Measurements from ENCODE around the gene SCN9A. TPM values are rescaled to one million over a fixed set of nuclear protein-coding genes. Genes with fewer than 3 reads are reported as not detected.

Gene SCN9A
- total and polyA plus RNA-seq, 2 donors (not counting 1 experiment from before 2014, with no cell fraction given) = not detected

- Histone ChIP-seq H3K4me3 (ENCODE audit: control extremely low read depth in 1 of 5, extremely low read depth in 1 of 5, insufficient read depth in 1 of 5, low read depth in 2 of 5, low read length in 4 of 5) (no peak overlapping the region), H3K27ac (ENCODE audit: low read length in 2 of 2) (no peak overlapping the region), H3K4me1 (ENCODE audit: control insufficient read depth in 2 of 2, insufficient read depth in 2 of 2, low read length in 2 of 2) (no peaks in the 10 kb centered on the region), H2AFZ (ENCODE audit: insufficient read depth, low read depth, low read length, poor library complexity, severe bottlenecking) (no peak overlapping the region), H3K36me3 (replicated peaks in 1 of 2; ENCODE audit: control extremely low read depth in 1 of 2, control insufficient read depth in 1 of 2, extremely low read depth in 1 of 2, insufficient read depth in 2 of 2, low read length in 1 of 2) (no peaks in the 10 kb centered on the region), H3K9ac (ENCODE audit: low read length) (no peak overlapping the region), H3K9me3 (ENCODE audit: control extremely low read depth in 1 of 3, control insufficient read depth in 2 of 3, insufficient read depth in 1 of 3, low read length in 2 of 3) (no peaks in the 10 kb centered on the region), H4K20me1 (ENCODE audit: control insufficient read depth, insufficient read depth, low read length, poor library complexity, severe bottlenecking) (no peaks in the 10 kb centered on the region), H3K27me3 (replicated peaks in 1 of 4; ENCODE audit: control extremely low read depth in 1 of 4, control insufficient read depth in 3 of 4, insufficient read depth in 4 of 4, low read length in 3 of 4) (no peaks in the 10 kb centered on the region), H3K4me2 (replicated peaks; ENCODE audit: low read depth, low read length, poor library complexity, severe bottlenecking) (no peak overlapping the region), H3K79me2 (ENCODE audit: control insufficient read depth, insufficient read depth, low read length) (no peaks in the 10 kb centered on the region)
- WGBS (ENCODE audit: insufficient coverage) = no CpG with 5 or more reads among the region's 3 CpGs
- Mint-ChIP-seq H3K27ac (no peak overlapping the region), H3K9me3 (ENCODE audit: insufficient read depth) (no peaks in the 10 kb centered on the region), H3K4me1 (no peaks in the 10 kb centered on the region), H3K4me3 (no peak overlapping the region), H3K27me3 (peaks cover 4% of the 10 kb centered on the region)
- ChIA-PET CTCF (no interaction called here), POLR2A (no interaction called here)
- intact Hi-C loops (cut with micrococcal nuclease) = no loop called here
- DNase-seq (no peak), ATAC-seq (ENCODE audit: low read depth) (no peak)
- no peak for TF ChIP-seq EZH2 (IDR thresholded peaks at IDR 0.05; ENCODE audit: borderline replicate concordance, insufficient read depth, low read depth, low read length, poor library complexity, severe bottlenecking)
- TF ChIP-seq, protein P1, sequence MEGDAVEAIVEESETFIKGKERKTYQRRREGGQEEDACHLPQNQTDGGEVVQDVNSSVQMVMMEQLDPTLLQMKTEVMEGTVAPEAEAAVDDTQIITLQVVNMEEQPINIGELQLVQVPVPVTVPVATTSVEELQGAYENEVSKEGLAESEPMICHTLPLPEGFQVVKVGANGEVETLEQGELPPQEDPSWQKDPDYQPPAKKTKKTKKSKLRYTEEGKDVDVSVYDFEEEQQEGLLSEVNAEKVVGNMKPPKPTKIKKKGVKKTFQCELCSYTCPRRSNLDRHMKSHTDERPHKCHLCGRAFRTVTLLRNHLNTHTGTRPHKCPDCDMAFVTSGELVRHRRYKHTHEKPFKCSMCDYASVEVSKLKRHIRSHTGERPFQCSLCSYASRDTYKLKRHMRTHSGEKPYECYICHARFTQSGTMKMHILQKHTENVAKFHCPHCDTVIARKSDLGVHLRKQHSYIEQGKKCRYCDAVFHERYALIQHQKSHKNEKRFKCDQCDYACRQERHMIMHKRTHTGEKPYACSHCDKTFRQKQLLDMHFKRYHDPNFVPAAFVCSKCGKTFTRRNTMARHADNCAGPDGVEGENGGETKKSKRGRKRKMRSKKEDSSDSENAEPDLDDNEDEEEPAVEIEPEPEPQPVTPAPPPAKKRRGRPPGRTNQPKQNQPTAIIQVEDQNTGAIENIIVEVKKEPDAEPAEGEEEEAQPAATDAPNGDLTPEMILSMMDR (IDR thresholded peaks at IDR 0.05) = no peak
These were observed 194.0 kb downstream of the SCN9A start for GRCh38 chr2:166181813-166182154.

DNA sequence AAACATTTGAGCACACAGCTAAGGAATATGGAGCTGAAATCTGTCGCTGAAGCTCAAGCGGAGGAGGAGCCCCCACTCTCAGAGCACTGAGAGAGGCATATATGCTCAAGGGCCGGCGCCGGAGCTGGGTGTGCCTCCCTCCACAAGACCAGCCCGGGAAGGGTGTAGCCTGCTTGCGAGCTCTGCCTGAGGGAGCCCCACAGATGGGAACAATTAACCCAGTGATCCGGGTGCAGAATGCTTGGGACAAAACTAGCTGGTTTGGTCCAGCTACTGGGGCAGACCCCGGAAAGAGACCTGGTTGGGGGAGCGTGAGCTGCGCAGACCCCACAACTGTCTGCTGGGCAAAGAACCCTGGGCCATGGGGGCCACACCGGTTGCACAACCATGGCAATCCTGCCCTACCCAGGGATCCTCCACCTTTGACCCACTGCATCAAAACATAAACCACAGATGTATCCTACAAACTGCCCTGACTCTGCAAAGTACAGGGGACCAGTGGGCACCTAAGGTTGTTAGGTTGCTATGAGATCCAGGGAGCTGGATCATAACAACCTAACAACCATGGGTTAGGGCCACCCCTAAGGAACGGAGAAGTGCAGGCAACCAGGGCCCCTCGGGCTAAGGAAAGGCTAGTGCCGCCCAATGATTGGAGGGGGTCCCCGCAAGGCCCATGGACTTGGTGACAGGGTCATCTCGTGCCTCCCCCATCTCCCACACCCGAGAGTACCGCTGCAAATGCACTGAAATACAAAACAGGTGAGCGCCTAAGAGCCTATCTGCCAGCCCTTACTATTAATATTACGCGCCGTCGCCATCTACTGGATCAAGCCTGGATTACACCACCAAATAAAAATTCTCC is 194.6 kb downstream of the SCN9A start:
- H3K9me3 ChIP-seq (ENCODE audit: control extremely low read depth in 1 of 3, control insufficient read depth in 2 of 3, insufficient read depth in 1 of 3, low read length in 2 of 3) = no peaks in the 10 kb centered on the region
- Mint-ChIP-seq H3K4me3 (no peak overlapping the region), H3K27me3 (peaks cover 4% of the 10 kb centered on the region), H3K9me3 (ENCODE audit: insufficient read depth) (no peaks in the 10 kb centered on the region), H3K27ac (no peak overlapping the region), H3K4me1 (no peaks in the 10 kb centered on the region)
- intact Hi-C loops (cut with micrococcal nuclease) = no loop called here
- H3K4me3 ChIP-seq (ENCODE audit: control extremely low read depth in 1 of 5, extremely low read depth in 1 of 5, insufficient read depth in 1 of 5, low read depth in 2 of 5, low read length in 4 of 5) = no peak overlapping the region
- no peaks in the 10 kb centered on the region for H3K27me3 ChIP-seq (replicated peaks in 1 of 4; ENCODE audit: control extremely low read depth in 1 of 4, control insufficient read depth in 3 of 4, insufficient read depth in 4 of 4, low read length in 3 of 4)
- TF ChIP-seq, protein P1 (IDR thresholded peaks at IDR 0.05) = peak; percentile 33
- TF ChIP-seq EZH2 (IDR thresholded peaks at IDR 0.05; ENCODE audit: borderline replicate concordance, insufficient read depth, low read depth, low read length, poor library complexity, severe bottlenecking) = no peak
- no peak overlapping the region for H3K4me2 ChIP-seq (replicated peaks; ENCODE audit: low read depth, low read length, poor library complexity, severe bottlenecking)
- H3K9ac ChIP-seq (ENCODE audit: low read length) = no peak overlapping the region
- H3K27ac ChIP-seq (ENCODE audit: low read length in 2 of 2) = no peak overlapping the region
- DNase-seq (peak; percentile 14), ATAC-seq (ENCODE audit: low read depth) (peak; percentile 41)
- WGBS (ENCODE audit: insufficient coverage) = 63% methylated on average over 24 of the region's 24 CpGs
- ChIA-PET CTCF (no interaction called here), POLR2A (no interaction called here)
- H2AFZ ChIP-seq (ENCODE audit: insufficient read depth, low read depth, low read length, poor library complexity, severe bottlenecking) = no peak overlapping the region
- no peaks in the 10 kb centered on the region for H3K4me1 ChIP-seq (ENCODE audit: control insufficient read depth in 2 of 2, insufficient read depth in 2 of 2, low read length in 2 of 2)
- H4K20me1 ChIP-seq (ENCODE audit: control insufficient read depth, insufficient read depth, low read length, poor library complexity, severe bottlenecking) = no peaks in the 10 kb centered on the region
- H3K79me2 ChIP-seq (ENCODE audit: control insufficient read depth, insufficient read depth, low read length) = no peaks in the 10 kb centered on the region
- no peaks in the 10 kb centered on the region for H3K36me3 ChIP-seq (replicated peaks in 1 of 2; ENCODE audit: control extremely low read depth in 1 of 2, control insufficient read depth in 1 of 2, extremely low read depth in 1 of 2, insufficient read depth in 2 of 2, low read length in 1 of 2)
